ENCODE results near the gene RIOK1. TPM values are rescaled to one million over a fixed set of nuclear protein-coding genes. Genes with fewer than 3 reads are reported as not detected.

RIOK1 gene
- total RNA-seq, 1 donor from 2014 or later: 24.1 TPM

- TF ChIP-seq CTCF (IDR thresholded peaks at IDR 0.05; ENCODE audit: unreplicated experiment): no peak
- Mint-ChIP-seq H3K9me3 (no peaks in the 10 kb centered on the region), H3K27me3 (ENCODE audit: low read depth) (no peaks in the 10 kb centered on the region), H3K4me1 (peaks cover 19% of the 10 kb centered on the region), H3K36me3 (no peaks in the 10 kb centered on the region), H3K4me3 (no peak overlapping the region), H3K27ac (peak overlapping the region; percentile 52)
- no peak for DNase-seq (ENCODE audit: low spot score in 2 of 2, unreplicated experiment in 2 of 2)
Observed at GRCh38 chr6:7445101-7445500, 55.5 kb downstream of the RIOK1 start.

- TF ChIP-seq CTCF (IDR thresholded peaks at IDR 0.05; ENCODE audit: unreplicated experiment): no peak
- Mint-ChIP-seq H3K4me3 (no peak overlapping the region), H3K27me3 (ENCODE audit: low read depth) (no peaks in the 10 kb centered on the region), H3K27ac (peak overlapping the region; percentile 52), H3K9me3 (no peaks in the 10 kb centered on the region), H3K36me3 (no peaks in the 10 kb centered on the region), H3K4me1 (peaks cover 19% of the 10 kb centered on the region)
- DNase-seq (ENCODE audit: low spot score in 2 of 2, unreplicated experiment in 2 of 2): no peak
Observed at GRCh38 chr6:7445885-7446461, 56.4 kb downstream of the RIOK1 start.

- Mint-ChIP-seq H3K27ac (no peak overlapping the region), H3K36me3 (no peaks in the 10 kb centered on the region), H3K4me1 (peaks cover 19% of the 10 kb centered on the region), H3K9me3 (no peaks in the 10 kb centered on the region), H3K4me3 (no peak overlapping the region), H3K27me3 (ENCODE audit: low read depth) (no peaks in the 10 kb centered on the region)
- DNase-seq (ENCODE audit: low spot score in 2 of 2, unreplicated experiment in 2 of 2): no peak
- TF ChIP-seq CTCF (IDR thresholded peaks at IDR 0.05; ENCODE audit: unreplicated experiment): no peak
Observed at GRCh38 chr6:7446619-7447325, 57.2 kb downstream of the RIOK1 start.

- no peaks in the 10 kb centered on the region for H3K27me3 Mint-ChIP-seq (ENCODE audit: low read depth)
- H3K4me1 Mint-ChIP-seq: peaks cover 19% of the 10 kb centered on the region
- DNase-seq (ENCODE audit: low spot score in 2 of 2, unreplicated experiment in 2 of 2): no peak
- no peaks in the 10 kb centered on the region for H3K9me3 Mint-ChIP-seq
- H3K27ac Mint-ChIP-seq: no peak overlapping the region
- H3K36me3 Mint-ChIP-seq: no peaks in the 10 kb centered on the region
- H3K4me3 Mint-ChIP-seq: no peak overlapping the region
- no peak for TF ChIP-seq CTCF (IDR thresholded peaks at IDR 0.05; ENCODE audit: unreplicated experiment)
Observed at GRCh38 chr6:7448232-7448631, 58.6 kb downstream of the RIOK1 start.

DNA sequence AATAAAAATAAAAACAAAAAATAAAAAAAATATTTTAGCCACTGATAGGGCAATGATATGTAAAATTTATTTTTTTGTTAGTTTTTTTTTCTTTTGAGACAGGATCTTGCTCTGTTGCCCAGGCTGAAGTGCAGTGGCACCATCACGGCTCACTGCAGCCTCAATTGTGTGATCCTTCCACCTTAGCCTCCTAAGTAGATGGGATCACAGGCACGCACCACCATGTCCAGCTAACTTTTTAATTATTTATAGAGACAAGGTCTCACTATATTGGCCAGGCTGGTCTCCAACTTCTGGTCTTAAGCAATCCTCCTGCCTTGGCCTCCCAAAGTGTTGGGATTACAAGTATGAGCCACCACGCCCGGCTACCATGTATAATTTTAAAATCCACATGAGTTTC lies 59.4 kb downstream of the RIOK1 start:
- H3K4me3 Mint-ChIP-seq: no peak overlapping the region
- no peak for TF ChIP-seq CTCF (IDR thresholded peaks at IDR 0.05; ENCODE audit: unreplicated experiment)
- no peak overlapping the region for H3K27ac Mint-ChIP-seq
- H3K27me3 Mint-ChIP-seq (ENCODE audit: low read depth): no peaks in the 10 kb centered on the region
- H3K9me3 Mint-ChIP-seq: no peaks in the 10 kb centered on the region
- DNase-seq (ENCODE audit: low spot score in 2 of 2, unreplicated experiment in 2 of 2): no peak
- H3K4me1 Mint-ChIP-seq: peaks cover 19% of the 10 kb centered on the region
- no peaks in the 10 kb centered on the region for H3K36me3 Mint-ChIP-seq
